HK-2 (cell line): ENCODE results near the gene CLBA1.
"Not testable (repeated sequence)": the region's sequence is repeated elsewhere in the genome, so short reads cannot be mapped to it uniquely, and the experiment has no call there.

Source experiments
- DNase-seq: peaks from one replicate; pipeline ENCODE4 v3.0.0-alpha.2; 2018; ENCODE audit not compliant: unreplicated experiment

CLBA1 gene

DNA sequence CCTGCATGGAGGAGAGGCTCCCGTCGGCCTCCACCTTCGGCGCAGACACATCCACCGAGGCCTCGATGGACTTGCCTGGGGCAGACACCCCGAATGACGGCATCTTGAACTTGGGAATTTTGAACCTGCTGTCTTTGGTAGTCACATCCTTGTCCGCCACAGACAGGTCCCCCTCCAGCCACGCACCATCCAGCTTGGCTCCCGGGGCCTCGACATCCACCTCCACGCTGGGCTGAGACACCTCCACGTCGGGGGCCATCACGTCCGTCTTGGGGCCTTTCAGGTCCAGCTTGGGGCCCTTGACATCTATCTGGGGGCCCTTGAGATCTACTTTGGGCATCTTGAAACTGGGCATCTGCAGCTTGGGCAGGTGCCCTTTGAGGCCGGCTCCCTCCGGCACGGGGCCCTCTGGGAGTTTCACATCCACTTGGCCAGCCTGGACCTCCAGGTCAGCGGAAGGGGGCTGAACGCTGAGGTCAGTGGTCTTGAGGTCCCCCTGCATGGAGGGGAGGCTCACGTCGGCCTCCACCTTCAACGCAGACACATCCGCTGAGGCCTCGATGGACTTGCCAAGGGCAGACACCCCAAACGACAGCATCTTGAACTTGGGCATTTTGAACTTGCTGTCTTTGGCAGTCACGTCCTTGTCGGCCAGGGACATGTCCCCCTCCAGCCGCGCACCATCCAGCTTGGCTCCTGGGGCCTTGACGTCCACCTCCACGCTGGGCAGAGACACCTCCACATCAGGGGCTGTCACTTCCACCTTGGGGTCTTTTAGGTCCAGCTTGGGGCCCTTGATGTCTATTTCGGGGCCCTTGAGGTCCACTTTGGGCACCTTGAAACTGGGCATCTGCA lies 37.5 kb upstream of the CLBA1 start:
- DNase-seq: not testable (repeated sequence)

DNA sequence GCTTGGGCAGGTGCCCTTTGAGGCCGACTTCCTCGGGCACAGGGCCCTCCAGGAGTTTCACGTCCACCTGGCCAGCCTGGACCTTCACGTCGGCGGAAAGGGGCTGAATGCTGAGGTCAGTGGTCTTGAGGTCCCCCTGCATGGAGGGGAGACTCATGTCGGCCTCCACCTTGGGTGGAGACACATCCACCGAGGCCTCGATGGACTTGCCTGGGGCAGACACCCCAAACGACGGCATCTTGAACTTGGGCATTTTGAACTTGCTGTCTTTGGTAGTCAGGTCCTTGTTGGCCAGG lies 36.9 kb upstream of the CLBA1 start:
- no peak for DNase-seq

- not testable (repeated sequence) for DNase-seq
Observed at GRCh38 chr14:104949406-104949955, 36.1 kb upstream of the CLBA1 start.

- DNase-seq: no peak
Observed at GRCh38 chr14:104950021-104950420, 35.6 kb upstream of the CLBA1 start.

GRCh38 chr14:104950701-104951100 lies 34.9 kb upstream of the CLBA1 start:
- DNase-seq: not testable (repeated sequence)

DNA sequence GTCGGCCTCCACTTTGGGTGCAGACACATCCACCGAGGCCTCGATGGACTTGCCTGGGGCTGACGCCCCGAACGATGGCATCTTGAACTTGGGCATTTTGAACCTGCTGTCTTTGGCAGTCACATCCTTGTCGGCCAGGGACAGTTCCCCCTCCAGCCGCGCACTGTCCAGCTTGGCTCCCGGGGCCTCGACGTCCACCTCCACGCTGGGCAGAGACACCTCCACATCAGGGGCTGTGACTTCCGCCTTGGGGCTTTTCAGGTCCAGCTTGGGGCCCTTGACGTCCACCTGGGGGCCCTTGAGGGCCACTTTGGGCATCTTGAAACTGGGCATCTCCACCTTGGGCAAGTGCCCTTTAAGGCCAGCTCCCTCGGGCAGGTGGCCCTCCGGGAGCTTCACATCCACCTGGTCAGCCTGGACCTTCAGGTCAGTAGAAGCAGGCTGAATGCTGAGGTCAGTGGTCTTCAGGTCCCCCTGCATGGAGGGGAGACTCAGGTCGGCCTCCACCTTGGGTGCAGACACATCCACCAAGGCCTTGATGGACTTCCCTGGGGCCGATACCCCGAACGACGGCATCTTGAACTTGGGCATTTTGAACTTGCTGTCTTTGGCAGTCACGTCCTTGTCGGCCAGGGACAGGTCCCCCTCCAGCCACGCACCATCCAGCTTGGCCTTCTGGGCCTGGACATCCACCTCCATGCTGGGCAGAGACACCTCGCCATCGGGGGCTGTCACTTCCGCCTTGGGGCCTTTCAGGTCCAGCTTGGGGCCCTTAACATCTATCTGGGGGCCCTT lies 33.5 kb upstream of the CLBA1 start:
- not testable (repeated sequence) for DNase-seq

GRCh38 chr14:104953097-104953496 lies 32.5 kb upstream of the CLBA1 start:
- no peak for DNase-seq

DNA sequence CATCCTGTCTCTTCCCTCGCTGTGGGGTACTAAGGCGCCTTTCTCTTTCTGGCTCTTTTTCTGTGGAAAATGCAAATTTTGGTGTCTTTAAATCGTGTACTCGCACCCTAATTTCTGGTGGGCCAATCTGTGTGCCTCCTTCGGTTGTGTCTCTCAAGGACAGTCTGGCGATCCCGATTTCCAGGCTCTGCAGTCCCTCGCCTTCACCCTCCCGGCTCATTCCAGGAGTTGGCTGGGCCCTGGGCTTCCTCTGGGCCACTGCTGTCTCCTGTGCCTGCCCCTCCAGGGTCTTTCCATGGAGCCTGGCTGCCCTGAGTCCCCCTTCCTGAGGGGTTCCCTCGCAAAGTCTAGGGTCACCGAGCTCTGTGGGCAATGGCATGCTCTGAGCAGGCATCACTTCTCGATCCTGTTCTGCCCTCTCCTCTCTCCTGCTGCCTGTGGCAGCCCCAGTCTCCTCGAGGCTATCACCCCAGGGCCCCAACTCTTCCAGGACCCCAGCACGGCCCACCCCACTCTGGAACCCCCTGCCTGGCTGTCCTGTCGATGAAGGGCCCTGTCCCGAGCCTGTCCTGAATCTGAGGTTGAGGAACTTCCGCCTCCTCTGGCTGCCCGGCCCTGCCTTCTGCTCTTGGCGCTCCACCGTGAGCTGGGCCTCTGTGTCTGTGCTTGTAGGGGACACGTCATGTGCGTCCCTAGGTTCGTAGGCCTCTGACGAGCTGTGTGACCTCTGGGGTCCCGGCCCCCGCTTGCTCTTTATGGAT lies 31.5 kb upstream of the CLBA1 start:
- no peak for DNase-seq

DNA sequence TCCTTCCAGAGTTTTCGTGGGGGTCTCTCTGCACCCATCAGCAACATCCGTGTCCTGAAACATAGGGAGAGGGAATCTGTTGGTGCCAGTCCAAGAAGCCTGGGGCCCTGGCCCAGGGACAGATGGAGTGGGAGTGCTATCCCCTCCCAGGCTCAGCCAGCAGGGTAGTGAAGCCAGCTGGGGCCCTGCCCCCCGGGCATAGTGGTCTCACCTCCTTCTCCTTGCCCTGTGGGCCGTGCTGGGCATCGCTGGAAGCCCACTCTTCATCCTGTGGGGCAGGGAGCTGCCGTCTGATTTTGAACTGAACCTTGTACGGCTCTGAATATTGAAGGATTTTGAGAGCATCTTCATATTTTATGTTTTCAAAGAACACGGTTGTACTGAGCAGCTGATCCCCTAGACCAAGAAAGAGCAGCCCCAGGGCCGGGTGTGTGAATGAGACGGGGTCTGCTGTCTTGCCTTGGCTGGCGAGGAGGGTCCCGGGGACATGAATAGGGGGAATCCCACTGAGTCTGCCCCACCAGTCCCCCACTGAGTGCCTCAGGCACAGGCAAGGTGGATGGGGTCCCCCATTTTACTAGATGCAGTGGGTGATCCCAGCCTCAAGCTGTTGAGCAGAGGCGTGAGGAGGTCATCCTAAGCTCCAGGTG lies 30.7 kb upstream of the CLBA1 start:
- DNase-seq: no peak

GRCh38 chr14:104955396-104955770 lies 30.2 kb upstream of the CLBA1 start:
- DNase-seq: no peak

- DNase-seq: no peak
Observed at GRCh38 chr14:104956290-104956890, 29.2 kb upstream of the CLBA1 start.

- no peak for DNase-seq
Observed at GRCh38 chr14:104957146-104958113, 28.2 kb upstream of the CLBA1 start.

DNA sequence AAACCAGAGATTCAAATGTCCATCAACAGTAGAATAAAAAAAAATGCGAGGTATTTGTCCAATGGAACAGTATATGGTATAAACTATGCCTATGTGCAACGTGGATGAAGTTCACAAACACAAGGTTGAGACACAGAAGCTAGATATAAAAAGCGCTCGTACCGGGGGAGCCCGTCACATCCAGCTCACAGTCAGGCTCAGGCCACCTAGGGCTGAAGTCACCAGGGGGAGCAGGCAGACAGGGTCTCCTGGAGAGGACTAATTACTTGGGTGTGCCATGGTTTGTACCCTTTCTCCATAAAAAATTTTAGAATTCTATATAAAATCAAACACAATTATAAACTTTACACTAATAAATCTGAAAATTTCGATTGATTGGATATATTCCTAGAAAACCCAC lies 21.0 kb upstream of the CLBA1 start:
- DNase-seq: no peak

- no peak for DNase-seq
Observed at GRCh38 chr14:104965561-104966231, 19.9 kb upstream of the CLBA1 start.

DNA sequence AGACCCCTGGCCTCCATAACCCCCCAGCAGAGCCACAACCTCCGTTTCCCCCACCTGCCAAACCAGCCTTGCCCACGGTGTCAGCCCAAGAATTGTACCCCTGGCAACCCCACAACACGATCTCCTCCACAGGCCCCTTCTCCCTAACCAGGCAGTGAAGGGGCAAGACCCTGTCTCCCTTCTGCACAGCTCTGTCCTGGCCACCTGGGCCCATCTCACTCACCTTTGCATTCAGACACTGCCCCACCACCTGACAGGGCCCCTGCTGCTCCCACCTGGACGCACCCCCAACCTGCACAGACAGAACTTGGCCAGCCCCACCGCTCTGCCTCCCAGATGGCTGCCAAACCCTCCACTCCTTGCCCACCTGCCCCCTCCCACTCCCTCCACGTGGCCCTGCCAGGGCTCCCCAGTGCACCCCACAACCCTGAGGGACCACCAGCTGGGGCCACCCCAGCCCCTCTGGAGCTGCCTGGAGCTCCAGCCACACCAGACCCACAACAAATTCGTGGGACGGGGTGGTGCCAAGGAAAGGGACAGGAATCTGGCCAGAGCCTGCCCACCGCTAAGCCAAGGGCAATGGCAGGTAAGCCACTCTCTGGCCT lies 19.2 kb upstream of the CLBA1 start:
- DNase-seq: no peak

GRCh38 chr14:104966981-104967385 lies 18.6 kb upstream of the CLBA1 start:
- DNase-seq: no peak

- DNase-seq: peak; percentile 85
Observed at GRCh38 chr14:104967386-104968152, 18.0 kb upstream of the CLBA1 start.

DNA sequence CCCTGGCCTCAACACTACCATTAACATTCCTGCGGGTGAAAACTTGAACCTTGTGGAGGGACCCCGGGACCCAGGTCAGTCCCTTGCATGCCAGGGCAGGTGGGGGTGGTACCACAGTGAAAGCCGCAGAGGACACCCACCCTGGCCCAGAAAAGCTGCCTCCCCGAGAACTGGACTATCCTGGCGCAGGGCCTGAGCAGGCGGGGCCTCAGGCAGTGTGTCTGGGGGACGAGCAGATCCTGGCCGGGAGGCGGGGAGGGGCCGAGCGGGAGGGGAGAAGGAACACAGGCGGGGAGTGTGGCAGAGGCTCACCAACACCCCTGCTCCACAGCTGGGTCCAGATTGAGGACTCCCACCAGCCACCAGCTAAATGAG lies 17.4 kb upstream of the CLBA1 start:
- no peak for DNase-seq
